Measurements from ENCODE around the gene STXBP5.
"Not testable (repeated sequence)": the region's sequence is repeated elsewhere in the genome, so short reads cannot be mapped to it uniquely, and the experiment has no call there.

STXBP5 gene

DNA sequence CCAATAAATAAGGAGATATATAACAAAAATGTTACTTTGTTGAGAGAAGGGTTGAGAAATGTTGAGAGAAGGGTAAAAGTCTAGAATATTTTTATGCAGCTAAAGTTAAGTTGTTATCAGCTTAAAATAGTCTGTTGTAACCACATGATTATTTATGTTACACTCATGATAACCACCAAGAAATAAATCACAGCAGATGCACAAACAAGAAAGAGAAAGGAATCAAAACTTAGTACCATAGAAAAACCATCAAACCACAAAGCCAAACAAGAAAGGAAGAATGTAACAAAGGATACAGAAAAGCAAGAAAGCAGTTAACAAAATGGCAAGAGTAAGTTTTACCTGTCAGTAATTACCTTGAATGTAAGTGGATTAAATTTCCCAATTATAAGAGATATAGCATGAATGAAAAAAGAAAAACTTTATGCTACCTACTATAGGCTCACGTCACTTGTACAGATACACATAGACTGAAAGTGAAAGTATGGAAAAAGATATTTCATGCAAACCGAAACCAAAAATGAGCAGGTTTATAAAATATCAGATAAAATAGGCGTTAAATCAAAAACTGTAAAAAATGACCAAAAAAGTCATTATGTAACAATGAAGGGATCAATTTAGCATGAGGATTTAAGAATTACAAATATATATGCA lies 93.6 kb downstream of the STXBP5 start:
- no peak for DNase-seq (ENCODE audit: low spot score)

DNA sequence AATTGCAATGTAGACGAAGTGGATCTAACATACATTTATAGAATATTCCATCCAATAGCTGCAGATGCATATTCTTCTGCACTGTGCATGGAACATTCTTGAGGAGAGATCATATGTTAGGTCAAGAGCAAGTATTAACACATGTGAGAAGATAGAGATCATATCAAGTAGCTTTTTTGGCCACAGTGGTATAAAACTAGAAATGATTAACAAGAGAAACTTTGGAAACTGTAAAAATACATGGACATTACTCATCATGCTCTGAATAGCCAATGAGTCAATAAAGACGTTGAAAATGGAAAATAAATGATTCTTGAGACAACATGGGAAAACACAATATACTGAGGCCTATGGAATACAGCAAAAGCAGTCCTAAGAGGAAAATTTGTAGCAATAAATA lies 94.2 kb downstream of the STXBP5 start:
- DNase-seq (ENCODE audit: low spot score), result no peak

DNA sequence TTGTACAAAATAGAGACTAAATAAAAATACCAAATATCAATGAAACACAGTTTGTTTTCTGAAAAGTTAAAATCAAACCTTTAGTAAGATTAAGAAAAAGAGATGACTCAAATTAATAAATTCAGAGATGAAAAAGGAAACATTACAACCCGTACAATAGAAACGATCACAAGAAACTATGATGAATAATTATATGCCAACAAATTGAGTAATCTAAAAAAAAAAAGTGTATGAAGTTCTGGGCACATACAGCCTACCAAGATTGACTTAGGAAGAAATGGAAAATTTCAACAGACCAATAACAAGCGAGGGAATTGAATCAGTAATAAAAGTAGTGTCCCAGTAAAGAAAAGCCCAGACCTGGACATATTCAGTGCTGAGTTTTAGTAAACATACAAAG lies 94.8 kb downstream of the STXBP5 start:
- DNase-seq (ENCODE audit: low spot score), result no peak

GRCh38 chr6:147301070-147301469 lies 96.9 kb downstream of the STXBP5 start:
- DNase-seq (ENCODE audit: low spot score), result no peak

GRCh38 chr6:147304016-147304415 lies 99.8 kb downstream of the STXBP5 start:
- DNase-seq (ENCODE audit: low spot score), result no peak

GRCh38 chr6:147310521-147310920 lies 106.3 kb downstream of the STXBP5 start:
- DNase-seq (ENCODE audit: low spot score), result no peak

GRCh38 chr6:147311218-147311617 lies 107.0 kb downstream of the STXBP5 start:
- DNase-seq (ENCODE audit: low spot score), result no peak

- no peak for DNase-seq (ENCODE audit: low spot score)
Measured at GRCh38 chr6:147321260-147321659, 117.0 kb downstream of the STXBP5 start.

GRCh38 chr6:147322299-147323162 lies 118.3 kb downstream of the STXBP5 start:
- DNase-seq (ENCODE audit: low spot score), result no peak

- no peak for DNase-seq (ENCODE audit: low spot score)
Measured at GRCh38 chr6:147325557-147325956, 121.3 kb downstream of the STXBP5 start.

GRCh38 chr6:147331401-147331800 lies 127.2 kb downstream of the STXBP5 start:
- DNase-seq (ENCODE audit: low spot score), result no peak

GRCh38 chr6:147337921-147338320 lies 133.7 kb downstream of the STXBP5 start:
- no peak for DNase-seq (ENCODE audit: low spot score)

- no peak for DNase-seq (ENCODE audit: low spot score)
Measured at GRCh38 chr6:147341486-147341885, 137.3 kb downstream of the STXBP5 start.

DNA sequence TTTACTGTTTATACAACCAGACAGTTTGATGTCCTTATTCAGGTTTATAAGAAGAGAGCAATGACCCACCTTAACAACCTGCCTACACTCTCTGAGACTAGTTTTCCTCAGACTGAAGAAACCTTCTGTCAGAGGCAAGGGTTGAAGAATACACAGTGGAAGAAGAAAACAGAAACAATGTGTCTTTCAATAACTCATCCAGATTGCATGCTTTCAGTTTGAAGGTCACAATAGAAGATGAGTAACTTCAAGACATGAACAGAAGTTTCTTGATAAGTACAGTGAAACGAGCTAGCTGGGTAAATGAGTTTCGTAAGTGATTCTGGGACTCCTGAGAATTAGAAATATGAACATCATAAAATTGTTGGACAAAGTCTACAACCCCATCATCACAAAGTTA lies 141.7 kb downstream of the STXBP5 start:
- no peak for DNase-seq (ENCODE audit: low spot score)

- DNase-seq (ENCODE audit: low spot score), result no peak
Measured at GRCh38 chr6:147347179-147347881, 143.1 kb downstream of the STXBP5 start.

DNA sequence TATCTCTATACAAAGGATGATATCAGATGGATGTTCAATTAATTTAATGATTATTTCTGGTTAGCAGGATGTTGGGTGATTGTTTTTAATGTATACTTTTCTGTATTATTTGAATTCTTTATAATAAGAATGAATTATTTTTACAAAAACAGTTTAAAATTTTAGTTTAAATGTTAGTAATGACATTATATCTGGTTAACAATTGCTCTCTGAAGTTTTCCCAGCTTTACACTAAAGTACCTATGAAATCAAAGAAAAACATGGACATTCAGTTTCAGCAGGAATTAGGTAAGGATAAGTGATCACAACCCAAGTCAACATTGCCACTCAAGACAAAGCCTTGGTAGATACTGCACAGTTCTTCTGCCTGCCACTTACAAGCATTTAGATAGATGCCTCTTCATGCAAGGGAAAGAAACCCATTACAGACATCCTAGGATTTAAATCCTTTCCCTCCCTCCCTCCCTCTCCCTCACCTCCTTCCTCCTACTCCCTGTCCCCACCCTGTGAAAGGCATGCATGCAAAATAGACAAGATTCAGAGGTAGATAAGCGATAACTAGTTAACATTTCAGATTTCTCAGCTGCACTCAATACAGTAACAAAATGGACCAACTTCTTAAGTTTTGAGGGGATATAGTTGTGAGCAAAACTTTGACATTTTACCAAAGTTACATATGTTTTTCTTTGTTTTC lies 143.8 kb downstream of the STXBP5 start:
- DNase-seq (ENCODE audit: low spot score), result no peak

DNA sequence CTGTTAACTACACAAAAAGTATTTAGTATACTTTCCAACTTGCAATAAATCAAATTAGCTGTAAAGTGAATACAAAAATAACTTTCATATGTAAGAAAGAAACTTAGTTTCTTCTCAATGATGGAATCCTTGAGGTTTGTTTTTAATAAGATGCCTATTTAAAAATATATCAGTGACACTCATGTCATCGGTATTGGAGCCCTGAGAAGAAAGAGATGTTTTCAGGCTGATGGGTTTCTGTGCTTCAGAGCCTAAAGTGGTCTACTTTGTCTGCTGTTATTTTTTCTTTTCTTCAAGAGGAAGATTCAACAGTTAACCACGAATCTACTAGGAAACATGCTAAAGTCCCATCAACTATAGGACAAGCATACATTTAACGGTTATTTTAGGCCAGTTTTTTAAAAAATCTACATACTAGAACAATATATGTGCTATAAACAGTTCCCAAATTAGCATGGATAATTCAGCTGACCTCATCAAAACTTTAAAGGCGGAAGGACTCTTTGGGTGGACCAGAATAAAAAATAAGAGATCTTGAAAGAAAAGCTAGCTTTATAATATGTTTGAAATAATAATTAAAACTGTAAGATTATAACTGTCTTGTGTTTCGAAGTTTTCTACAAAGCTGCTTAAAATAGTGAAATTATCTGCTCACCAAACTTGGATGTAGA lies 157.2 kb downstream of the STXBP5 start:
- no peak for DNase-seq (ENCODE audit: low spot score)

- DNase-seq (ENCODE audit: low spot score), result no peak
Measured at GRCh38 chr6:147366290-147366689, 162.1 kb downstream of the STXBP5 start.

DNA sequence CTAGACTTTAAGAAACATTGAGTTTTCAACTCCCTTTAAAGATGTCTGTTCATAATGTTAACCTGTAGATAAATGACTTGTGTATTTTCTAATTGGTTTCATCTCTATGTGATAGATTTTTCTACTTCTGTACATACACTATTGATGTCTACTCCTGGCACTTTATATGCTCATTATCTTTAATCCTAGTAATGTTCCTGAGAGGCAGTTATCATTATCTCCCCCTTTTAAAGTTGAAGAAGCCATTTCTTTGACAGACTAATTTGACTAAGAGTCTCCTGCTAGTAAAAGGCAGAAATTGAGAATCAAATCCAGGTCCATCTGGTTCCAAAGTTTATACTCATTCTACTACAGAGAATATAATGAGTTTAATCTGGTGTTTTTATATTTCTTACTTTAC lies 167.1 kb downstream of the STXBP5 start:
- DNase-seq (ENCODE audit: low spot score), result no peak

DNA sequence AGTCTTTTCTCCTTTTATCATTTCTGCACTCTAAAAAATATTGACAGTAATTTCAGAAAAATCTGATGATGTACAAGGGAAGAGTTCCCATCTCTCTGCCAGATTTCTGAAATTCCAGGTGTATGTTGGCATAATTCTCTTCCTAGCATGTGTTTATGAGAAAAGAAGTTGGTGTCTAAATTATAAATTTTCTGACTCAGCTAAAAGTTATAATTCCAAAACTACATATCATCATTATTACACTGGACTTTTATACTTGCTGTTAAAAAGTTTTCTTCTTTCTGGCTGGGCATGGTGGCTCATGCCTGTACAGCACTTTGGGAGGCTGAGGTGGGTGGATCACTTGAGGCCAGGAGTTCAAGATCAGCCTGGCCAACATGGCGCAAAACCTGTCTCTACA lies 168.6 kb downstream of the STXBP5 start:
- no peak for DNase-seq (ENCODE audit: low spot score)

GRCh38 chr6:147378819-147379218 lies 174.6 kb downstream of the STXBP5 start:
- no peak for DNase-seq (ENCODE audit: low spot score)

DNA sequence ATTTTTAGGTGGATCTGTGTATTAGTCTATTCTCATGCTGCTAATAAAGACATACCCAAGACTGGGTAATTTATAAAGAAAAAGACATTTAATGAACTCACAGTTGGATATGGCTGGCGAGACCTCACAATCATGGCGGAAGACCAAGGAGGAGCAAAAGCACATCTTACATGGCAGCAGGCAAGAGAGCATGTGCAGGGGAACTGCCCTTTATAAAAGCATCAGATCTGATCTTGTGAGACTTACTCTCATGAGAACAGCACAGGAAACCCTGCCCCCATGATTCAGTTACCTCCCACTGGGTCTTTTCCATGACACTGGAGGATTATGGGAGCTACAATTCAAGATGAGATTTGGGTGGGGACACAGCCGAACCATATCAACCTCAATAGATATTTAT lies 176.6 kb downstream of the STXBP5 start:
- not testable (repeated sequence) for DNase-seq (ENCODE audit: low spot score)
